Hepatocyte (in vitro differentiated cells): ENCODE measurements around the gene HEXA.

Source experiments
- CTCF ChIP-seq: fragments of 200-600 bp; sonication (generic); IDR thresholded peaks from 2 replicates; pipeline ENCODE4 v1.5.1; 2016; ENCODE audit warnings: antibody characterized with exemption, mild to moderate bottlenecking; ENCODE audit not compliant: poor library complexity
- EZH2phosphoT487 ChIP-seq: fragments of 200-600 bp; sonication (generic); IDR thresholded peaks from one replicate; pipeline ENCODE4 v1.6.1; 2018; ENCODE audit warnings: antibody characterized with exemption, mild to moderate bottlenecking, low read depth, moderate library complexity; ENCODE audit not compliant: unreplicated experiment, severe bottlenecking

- no peak for TF ChIP-seq EZH2phosphoT487
- no peak for TF ChIP-seq CTCF
Measured at GRCh38 chr15:72382146-72382545, 6.3 kb upstream of the HEXA start.
